Measurements from ENCODE around the gene ZBTB20.

Gene ZBTB20

GRCh38 chr3:114660124-114660523, 487.0 kb downstream of the ZBTB20 start:
- DNase-seq: no peak

GRCh38 chr3:114659109-114660061, 487.7 kb downstream of the ZBTB20 start:
- DNase-seq: no peak

DNA sequence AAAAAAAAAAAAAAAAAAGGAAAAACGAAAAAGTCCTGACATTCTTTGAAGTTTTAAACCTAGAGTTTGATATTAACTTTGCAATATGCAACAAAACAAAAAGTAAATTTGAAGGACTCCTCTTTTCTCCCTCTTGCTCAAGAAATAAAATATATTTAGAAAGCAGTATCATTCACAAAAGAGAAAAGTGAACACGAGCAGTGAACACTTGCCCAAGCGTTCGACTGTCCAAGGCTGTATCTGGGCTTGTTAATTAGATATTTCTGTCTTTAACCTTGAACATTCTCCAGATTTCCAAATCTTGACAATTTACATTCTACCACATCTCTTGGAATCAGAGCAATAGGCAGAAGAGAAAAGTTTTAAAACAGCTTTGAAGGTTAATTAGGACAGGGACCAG, 495.5 kb downstream of the ZBTB20 start:
- DNase-seq: no peak

DNA sequence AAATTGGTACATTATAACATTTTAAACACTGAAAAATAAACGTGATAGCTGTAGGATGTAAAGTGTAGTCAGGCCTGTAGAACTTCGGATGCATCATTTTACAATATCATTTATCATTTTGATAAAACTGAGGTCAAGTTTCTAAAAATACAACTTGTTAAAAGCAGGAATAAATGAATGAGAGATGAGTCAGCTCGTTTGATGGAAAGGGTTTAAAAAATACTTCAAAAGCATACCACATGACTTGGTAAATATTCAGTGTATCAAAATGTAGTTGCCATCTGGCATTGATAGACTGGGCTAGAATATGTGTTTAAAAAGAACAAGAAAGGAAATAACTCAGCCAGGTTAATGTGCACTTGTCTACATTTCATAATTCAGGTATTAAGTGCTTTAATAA, 496.3 kb downstream of the ZBTB20 start:
- no peak for DNase-seq

DNA sequence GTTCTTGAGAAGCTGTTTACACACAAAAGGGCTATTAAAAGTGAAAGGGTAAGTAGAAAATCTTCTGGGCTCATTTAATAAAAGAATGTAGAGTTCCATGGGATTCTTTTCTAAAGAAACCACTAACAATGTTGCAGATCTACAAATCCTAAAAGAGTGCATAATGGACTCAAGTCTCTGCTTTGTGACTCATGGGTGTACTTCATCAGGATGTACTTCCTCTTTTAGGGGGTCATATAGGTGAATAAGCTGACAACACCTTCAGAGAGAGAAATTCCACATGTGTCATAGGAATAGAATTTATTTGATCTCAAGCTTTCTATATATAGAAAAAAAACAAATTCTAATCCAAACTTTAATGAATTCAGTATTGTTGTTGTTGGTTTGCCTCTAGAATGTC, 497.8 kb downstream of the ZBTB20 start:
- DNase-seq: no peak

- DNase-seq: no peak
Measured at GRCh38 chr3:114646526-114646925, 500.6 kb downstream of the ZBTB20 start.

GRCh38 chr3:114645392-114645791, 501.7 kb downstream of the ZBTB20 start:
- DNase-seq: no peak

- DNase-seq: no peak
Measured at GRCh38 chr3:114644367-114644766, 502.7 kb downstream of the ZBTB20 start.

DNA sequence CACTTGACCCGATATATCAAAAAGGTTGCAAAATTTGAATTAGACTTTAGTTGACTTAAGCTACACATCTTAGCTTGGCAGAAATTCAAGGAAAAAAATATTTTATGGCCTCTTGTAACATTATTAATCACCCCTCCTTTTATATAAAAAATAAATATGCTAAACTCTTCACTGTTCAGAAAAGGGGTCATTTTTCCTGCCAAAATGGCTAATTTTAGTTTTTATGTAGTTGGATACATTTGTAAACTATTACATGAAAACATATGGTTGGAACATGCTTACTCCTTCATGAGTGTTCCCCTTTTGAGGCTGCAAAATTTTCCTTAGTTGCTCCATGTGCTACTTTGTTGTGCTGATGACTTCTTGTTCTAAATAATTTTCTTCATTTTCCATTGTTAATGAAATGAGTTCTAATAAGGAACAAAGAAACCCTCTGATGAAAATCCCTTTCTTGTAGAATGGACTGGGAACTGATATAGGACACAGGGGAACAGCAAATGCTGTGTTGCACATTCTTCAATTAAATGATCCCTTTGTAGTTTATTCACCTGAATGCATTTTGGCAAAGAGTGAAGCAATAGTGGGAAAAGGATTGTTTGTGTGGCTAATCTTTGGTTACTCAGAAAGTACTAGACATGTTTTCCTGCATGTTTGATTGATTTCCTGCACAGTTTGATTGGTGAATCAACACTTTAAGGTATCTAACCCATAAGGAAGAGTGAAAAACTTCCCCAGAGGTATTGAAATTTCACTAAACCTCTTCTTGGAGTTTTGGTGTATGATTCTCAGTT, 503.9 kb downstream of the ZBTB20 start:
- DNase-seq: no peak

DNA sequence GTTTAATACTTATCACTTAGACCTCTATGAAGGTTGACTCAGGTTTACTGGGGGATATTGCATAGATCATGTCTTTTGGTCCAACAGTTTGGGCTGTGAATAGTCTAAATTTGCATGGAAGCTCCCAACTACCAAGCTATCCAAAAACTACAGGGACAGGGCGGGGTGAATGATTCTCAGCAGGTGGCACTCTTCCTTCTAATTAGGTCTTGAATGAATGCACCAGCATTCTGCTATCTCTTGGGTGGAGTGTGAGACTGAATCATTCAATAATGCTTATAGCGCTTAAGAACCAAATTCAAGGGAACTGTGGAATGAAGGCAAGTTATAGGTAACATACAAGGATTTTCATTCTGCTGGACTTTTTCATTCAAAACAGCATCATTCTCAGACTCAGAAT, 507.0 kb downstream of the ZBTB20 start:
- no peak for DNase-seq

DNA sequence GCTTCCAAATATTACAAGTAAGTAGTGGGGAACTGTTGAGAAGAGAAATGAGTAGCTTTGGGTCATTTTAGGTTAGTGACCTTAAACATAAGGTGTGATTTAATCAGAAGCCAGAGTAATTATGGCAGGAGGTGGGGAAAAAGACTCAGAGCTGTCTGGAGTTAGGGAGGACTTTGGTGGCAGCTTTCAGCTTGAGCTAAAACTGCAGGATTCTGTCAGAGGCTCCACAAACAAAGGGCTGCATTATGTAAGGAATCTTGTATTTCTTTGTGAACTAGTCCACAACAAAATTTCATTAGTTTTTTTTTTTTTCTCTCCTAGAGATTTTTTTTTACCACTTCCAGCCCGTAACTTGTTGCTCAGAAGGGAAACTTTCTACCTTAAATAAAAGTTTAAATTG, 507.9 kb downstream of the ZBTB20 start:
- no peak for DNase-seq

DNA sequence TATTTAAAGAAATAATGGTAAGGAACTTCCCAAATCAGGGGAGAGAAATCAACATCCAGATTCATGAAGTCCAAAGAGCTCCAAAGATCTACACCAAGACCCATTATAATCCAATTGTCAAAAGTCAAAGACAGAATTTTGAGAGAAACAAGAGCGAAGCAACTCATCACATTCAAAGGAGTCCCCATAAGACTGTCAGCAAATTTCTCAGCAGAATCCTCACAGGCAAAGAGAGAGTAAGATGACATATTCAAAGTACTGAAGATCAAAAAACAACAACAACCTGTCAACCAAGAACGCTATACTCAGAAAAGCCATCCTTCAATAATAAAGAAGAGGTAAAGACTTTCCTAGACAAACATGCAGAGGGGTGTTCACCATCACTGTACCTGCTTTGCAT, 511.2 kb downstream of the ZBTB20 start:
- DNase-seq: no peak

DNA sequence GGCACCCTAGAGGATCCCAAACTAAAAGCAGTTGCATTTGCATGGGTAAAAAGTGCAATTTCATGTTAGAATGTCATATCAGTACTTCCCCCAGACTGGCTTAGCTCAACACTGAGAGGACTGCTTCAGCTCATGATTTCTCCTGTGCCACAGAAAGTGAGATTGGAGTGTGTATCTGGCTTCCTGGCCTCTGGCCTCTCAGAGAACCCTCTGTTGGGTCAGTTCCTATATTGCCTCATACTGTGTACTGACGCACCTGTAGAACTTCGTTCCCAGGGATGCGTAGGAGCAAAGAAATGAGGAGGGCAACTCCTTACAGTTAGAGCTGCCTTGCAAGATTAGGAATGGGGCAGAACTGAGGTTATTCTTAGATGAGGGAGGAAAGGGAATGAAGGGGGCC, 512.5 kb downstream of the ZBTB20 start:
- no peak for DNase-seq

DNA sequence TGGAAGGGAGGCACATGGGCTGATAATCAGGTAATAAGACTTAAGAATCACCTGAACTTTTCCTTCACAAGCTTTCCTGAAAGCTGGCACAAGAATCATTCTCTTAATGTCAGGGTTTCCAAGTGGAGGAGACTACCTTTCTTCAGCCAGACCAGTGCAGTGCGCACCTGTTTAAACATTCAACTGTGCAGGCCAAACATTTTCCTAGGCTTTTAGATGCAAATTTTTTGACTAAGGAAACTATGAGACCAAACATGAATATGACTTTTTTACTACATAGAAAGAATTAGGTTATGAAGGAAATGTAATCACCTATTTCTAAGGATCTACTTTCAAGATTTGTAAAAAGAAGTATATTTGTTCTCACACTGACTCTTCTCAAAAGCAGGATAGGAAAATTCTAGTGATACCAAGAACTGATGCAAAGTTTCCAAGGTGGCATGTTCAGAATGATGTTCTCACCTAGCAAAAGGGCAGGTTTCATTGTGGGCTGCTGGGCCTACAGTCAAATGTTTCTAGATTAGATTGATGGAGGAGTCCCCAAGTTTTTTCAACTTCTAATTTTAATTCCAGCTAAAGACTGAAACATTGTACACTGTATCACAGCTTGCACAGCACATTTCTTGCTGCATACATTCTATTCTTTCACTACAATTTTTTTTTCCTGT, 514.2 kb downstream of the ZBTB20 start:
- no peak for DNase-seq

DNA sequence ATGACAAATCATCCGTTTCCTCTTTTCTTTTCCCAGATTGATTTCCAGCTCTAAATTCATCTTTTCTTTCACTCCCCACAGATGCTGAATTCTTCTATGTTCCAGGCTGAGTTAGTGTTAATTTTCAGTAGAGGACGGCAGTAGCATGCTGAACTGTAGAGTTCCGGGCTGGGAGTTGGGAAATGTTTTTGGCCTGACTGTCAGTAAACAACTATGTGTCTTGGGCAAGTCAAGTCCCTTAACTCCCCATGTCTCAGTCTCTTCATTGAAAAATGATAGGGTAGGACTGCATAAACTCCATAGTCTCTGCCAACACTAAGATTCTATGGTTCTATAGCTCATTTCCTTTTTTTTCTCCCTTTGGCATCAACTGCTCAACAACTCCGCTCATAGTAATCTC, 519.3 kb downstream of the ZBTB20 start:
- no peak for DNase-seq

DNA sequence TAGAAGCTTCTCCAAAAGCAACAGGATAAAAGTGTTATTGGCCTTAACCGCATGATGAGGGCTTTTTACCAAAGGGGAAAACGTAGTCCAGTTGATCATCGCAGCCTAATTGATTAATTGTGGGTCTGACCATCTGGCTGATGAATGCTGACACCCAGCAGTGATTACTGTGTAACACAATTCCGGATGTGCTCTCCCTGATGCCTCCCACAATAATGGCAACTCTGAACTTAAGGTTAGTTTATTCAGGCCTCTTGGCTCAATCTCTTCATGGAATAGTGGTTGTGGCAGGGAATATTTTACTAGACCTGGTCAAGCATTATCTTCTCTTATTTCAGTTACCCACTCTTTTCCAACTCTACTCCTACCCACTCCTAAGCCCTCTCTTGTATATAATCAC, 520.3 kb downstream of the ZBTB20 start:
- DNase-seq: no peak

- DNase-seq: no peak
Measured at GRCh38 chr3:114624571-114625181, 522.4 kb downstream of the ZBTB20 start.

- no peak for DNase-seq
Measured at GRCh38 chr3:114624047-114624445, 523.0 kb downstream of the ZBTB20 start.

GRCh38 chr3:114623420-114624046, 523.6 kb downstream of the ZBTB20 start:
- no peak for DNase-seq

GRCh38 chr3:114622001-114622400, 525.1 kb downstream of the ZBTB20 start:
- no peak for DNase-seq

DNA sequence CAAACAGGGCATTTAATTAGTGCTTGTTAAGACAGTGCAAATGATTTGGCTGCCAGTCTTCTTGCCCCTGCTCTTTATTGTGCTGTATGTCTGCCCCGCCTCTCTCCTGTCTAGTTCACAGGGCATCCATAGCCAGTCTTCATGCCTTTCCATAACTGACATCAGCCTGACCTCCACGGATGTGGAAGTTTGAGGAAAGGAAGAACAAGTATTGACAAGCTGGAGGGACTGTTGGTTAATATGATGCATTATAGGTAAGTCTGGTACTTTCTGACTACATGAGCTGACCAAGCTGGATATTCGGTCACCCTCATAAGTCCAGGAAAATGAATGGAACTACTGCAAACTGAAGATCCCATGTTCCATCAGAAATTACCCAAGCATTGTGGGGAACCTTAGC, 527.3 kb downstream of the ZBTB20 start:
- DNase-seq: no peak

GRCh38 chr3:114615523-114616085, 531.5 kb downstream of the ZBTB20 start:
- no peak for DNase-seq

Measured in KG1 (cell line).